Endothelial cell (in vitro differentiated cells): ENCODE measurements around the gene TAL2. TPM values are rescaled to one million over a fixed set of nuclear protein-coding genes. Genes with fewer than 3 reads are reported as not detected.

Source experiments
- DNase-seq: peaks from one replicate; pipeline ENCODE4 v3.0.0; 2021; ENCODE audit warnings: low spot score
- H3K27ac Mint-ChIP-seq: one replicate; pipeline ENCODE4 v1.8.0; 2021; ENCODE audit warnings: mixed read lengths, inconsistent platforms; ENCODE audit not compliant: unreplicated experiment
- H3K27me3 Mint-ChIP-seq: one replicate; pipeline ENCODE4 v1.8.0; 2021; ENCODE audit warnings: mild to moderate bottlenecking, moderate library complexity, mixed read lengths, inconsistent platforms; ENCODE audit not compliant: unreplicated experiment
- H3K36me3 Mint-ChIP-seq: one replicate; pipeline ENCODE4 v1.8.0; 2021; ENCODE audit warnings: mild to moderate bottlenecking, low read depth, mixed read lengths, inconsistent platforms; ENCODE audit not compliant: unreplicated experiment
- H3K4me1 Mint-ChIP-seq: one replicate; pipeline ENCODE4 v1.8.0; 2021; ENCODE audit warnings: mild to moderate bottlenecking, mixed read lengths, inconsistent platforms; ENCODE audit not compliant: unreplicated experiment
- H3K4me3 Mint-ChIP-seq: one replicate; pipeline ENCODE4 v1.8.0; 2021; ENCODE audit warnings: mild to moderate bottlenecking, mixed read lengths, inconsistent platforms; ENCODE audit not compliant: unreplicated experiment
- H3K9me3 Mint-ChIP-seq: one replicate; pipeline ENCODE4 v1.8.0; 2021; ENCODE audit warnings: mixed read lengths, inconsistent platforms; ENCODE audit not compliant: unreplicated experiment
- total RNA-seq: library from RNA; stranded (reverse); fragmentation: NEBNext Ultra II Directional; extraction: Animal tissue kit (Norgen Biotek cat#: 25700); gene quantifications from one replicate; pipeline ENCODE4 v1.2.1, GENCODE V29; 2021; ENCODE audit not compliant: unreplicated experiment
- TF ChIP-seq, protein P1 (sequence below): fragments of 200-600 bp; sonication (generic); IDR thresholded peaks from one replicate; pipeline ENCODE4 v1.5.0; 2021; ENCODE audit warnings: antibody characterized with exemption; ENCODE audit not compliant: unreplicated experiment

The TAL2 gene
- total RNA-seq, 1 donor from 2014 or later = 3.5 TPM

DNA sequence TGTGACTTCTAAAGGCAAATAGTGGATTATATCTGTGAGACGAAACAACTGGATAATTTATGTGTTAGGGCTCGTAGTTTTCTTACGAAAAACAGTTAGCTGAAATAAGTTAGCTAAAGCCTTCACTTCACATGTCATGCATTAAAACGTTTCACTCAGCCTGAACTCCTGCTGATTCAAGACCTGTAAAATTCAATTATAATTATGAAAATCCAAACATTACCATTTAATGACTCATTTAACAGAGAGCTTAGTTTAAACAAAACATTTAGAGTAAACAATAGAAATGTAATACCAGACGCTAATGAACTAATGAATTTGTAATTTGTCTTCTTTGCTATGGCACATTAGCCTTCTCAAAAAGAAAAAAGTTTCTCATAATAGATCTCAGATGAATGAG is 1.7 kb downstream of the TAL2 start:
- DNase-seq = no peak
- peaks cover 1% of the 10 kb centered on the region for H3K27me3 Mint-ChIP-seq
- H3K27ac Mint-ChIP-seq = no peak overlapping the region
- TF ChIP-seq, protein P1, sequence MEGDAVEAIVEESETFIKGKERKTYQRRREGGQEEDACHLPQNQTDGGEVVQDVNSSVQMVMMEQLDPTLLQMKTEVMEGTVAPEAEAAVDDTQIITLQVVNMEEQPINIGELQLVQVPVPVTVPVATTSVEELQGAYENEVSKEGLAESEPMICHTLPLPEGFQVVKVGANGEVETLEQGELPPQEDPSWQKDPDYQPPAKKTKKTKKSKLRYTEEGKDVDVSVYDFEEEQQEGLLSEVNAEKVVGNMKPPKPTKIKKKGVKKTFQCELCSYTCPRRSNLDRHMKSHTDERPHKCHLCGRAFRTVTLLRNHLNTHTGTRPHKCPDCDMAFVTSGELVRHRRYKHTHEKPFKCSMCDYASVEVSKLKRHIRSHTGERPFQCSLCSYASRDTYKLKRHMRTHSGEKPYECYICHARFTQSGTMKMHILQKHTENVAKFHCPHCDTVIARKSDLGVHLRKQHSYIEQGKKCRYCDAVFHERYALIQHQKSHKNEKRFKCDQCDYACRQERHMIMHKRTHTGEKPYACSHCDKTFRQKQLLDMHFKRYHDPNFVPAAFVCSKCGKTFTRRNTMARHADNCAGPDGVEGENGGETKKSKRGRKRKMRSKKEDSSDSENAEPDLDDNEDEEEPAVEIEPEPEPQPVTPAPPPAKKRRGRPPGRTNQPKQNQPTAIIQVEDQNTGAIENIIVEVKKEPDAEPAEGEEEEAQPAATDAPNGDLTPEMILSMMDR = no peak
- no peaks in the 10 kb centered on the region for H3K9me3 Mint-ChIP-seq
- H3K4me1 Mint-ChIP-seq = peaks cover 6% of the 10 kb centered on the region
- no peak overlapping the region for H3K4me3 Mint-ChIP-seq
- H3K36me3 Mint-ChIP-seq = peaks cover 4% of the 10 kb centered on the region

DNA sequence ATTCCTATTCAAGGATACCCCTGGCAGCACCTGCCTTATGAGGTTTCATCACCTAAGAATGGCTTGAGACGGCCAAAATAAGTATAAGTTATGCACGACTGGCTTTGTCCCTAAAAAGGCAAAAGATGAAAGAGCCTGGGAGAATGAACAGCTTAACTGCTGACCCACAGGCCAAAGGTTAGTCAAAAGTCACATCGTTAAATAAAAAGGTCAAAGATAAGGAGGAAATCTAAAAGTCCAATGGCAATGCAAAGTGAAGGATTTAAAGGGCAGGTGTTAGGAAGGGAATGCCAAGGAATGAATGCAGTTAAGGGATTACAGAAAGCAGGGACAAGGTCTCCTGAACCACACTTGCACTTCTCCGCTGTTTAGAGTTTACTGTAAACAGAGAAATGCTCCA is 5.6 kb downstream of the TAL2 start:
- Mint-ChIP-seq H3K4me3 (no peak overlapping the region), H3K27ac (no peak overlapping the region), H3K36me3 (no peaks in the 10 kb centered on the region), H3K9me3 (no peaks in the 10 kb centered on the region), H3K4me1 (peaks cover 2% of the 10 kb centered on the region), H3K27me3 (no peaks in the 10 kb centered on the region)
- TF ChIP-seq, protein P1 = no peak
- no peak for DNase-seq

DNA sequence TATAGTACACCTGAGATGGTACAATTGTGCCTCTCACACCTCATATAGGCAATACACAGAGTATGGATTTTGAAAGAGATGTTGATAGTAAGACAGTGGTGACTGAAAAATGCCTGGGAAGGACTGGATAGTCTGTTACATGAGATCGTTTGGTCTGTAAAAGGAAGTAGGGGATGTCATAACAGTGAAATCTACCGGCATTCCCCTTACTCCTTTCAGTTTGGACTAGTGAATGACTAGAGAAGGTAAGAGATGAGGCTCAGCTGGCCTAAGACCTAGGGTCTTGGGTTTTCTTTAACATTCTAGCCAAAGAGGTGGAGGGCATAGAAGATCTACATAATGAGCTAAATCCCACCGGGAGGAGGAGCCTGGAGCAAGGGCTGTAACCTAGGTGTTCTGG is 8.1 kb downstream of the TAL2 start:
- no peaks in the 10 kb centered on the region for H3K27me3 Mint-ChIP-seq
- no peaks in the 10 kb centered on the region for H3K36me3 Mint-ChIP-seq
- H3K4me3 Mint-ChIP-seq = no peak overlapping the region
- no peak for DNase-seq
- TF ChIP-seq, protein P1 = no peak
- no peak overlapping the region for H3K27ac Mint-ChIP-seq
- peaks cover 2% of the 10 kb centered on the region for H3K4me1 Mint-ChIP-seq
- H3K9me3 Mint-ChIP-seq = no peaks in the 10 kb centered on the region

DNA sequence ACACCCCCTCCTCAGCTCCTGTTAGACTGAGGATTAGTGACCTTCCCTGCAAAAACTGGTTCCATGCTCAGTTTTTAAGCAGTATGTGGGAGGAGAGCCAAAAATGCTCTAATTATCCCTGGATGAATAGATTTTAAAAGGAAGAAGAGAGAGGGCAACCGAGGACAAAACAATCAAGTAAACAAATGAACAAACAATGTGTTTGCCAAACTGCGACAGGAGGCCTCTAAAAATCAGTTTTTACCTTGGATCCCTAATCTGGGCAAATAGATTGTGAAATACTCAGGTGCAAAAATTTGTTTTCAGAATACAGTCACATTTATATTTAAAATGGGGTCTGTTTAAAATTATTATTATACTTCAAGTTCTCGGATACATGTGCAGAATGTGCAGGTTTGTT is 8.5 kb downstream of the TAL2 start:
- DNase-seq = no peak
- Mint-ChIP-seq H3K9me3 (no peaks in the 10 kb centered on the region), H3K27ac (no peak overlapping the region), H3K4me1 (peaks cover 2% of the 10 kb centered on the region), H3K36me3 (no peaks in the 10 kb centered on the region), H3K27me3 (no peaks in the 10 kb centered on the region), H3K4me3 (no peak overlapping the region)
- TF ChIP-seq, protein P1 = no peak

DNA sequence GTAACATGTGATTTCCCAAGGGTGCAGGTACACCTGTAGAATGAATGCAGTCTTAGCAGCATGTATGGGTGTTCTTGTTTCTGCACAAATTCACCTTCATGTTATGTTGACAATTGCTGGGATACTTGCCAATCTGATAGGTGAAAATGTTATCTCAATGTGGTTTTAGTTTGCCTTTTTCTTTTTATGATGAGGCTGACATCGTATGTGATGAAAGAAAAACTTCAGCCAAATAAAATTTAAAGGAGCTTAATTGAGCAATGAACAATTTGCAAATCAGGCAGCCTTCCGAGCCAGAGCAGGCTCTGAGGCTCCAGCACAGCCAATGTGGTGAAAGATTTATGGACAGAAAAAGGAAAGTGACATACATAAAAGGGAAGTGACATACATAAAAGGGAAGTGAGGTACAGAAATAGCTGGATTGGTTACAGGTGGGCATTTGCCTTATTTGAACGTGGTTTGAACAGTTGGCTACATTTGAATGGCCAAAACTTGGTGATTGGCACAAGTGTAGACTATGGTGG is 10.5 kb downstream of the TAL2 start:
- no peak overlapping the region for H3K27ac Mint-ChIP-seq
- H3K9me3 Mint-ChIP-seq = no peaks in the 10 kb centered on the region
- no peaks in the 10 kb centered on the region for H3K27me3 Mint-ChIP-seq
- TF ChIP-seq, protein P1 = no peak
- no peak overlapping the region for H3K4me3 Mint-ChIP-seq
- peaks cover 7% of the 10 kb centered on the region for H3K4me1 Mint-ChIP-seq
- no peak for DNase-seq
- no peaks in the 10 kb centered on the region for H3K36me3 Mint-ChIP-seq
